Right renal cortex interstitium (tissue), 3 donors: ENCODE data around the gene ARHGAP24. TPM values are rescaled to one million over a fixed set of nuclear protein-coding genes. Genes with fewer than 3 reads are reported as not detected.
"Not testable (repeated sequence)": the region's sequence is repeated elsewhere in the genome, so short reads cannot be mapped to it uniquely, and the experiment has no call there.

Source experiments
- DNase-seq, 3 donors: peaks; one replicate each; pipeline ENCODE4 v3.0.0-alpha.2; 2013; ENCODE audit warnings: low read depth in 3 of 3, low spot score in 2 of 3
- polyA plus RNA-seq, 3 donors: library from polyadenylated mRNA; unstranded; fragments of 120-200 nt; gene quantifications; one replicate each; pipeline ENCODE4 v1.2.1, GENCODE V29; 2013; ENCODE audit not compliant: insufficient read length in 3 of 3

Gene ARHGAP24
- polyA plus RNA-seq, 3 donors = 130 to 142 (median 138) TPM

DNA sequence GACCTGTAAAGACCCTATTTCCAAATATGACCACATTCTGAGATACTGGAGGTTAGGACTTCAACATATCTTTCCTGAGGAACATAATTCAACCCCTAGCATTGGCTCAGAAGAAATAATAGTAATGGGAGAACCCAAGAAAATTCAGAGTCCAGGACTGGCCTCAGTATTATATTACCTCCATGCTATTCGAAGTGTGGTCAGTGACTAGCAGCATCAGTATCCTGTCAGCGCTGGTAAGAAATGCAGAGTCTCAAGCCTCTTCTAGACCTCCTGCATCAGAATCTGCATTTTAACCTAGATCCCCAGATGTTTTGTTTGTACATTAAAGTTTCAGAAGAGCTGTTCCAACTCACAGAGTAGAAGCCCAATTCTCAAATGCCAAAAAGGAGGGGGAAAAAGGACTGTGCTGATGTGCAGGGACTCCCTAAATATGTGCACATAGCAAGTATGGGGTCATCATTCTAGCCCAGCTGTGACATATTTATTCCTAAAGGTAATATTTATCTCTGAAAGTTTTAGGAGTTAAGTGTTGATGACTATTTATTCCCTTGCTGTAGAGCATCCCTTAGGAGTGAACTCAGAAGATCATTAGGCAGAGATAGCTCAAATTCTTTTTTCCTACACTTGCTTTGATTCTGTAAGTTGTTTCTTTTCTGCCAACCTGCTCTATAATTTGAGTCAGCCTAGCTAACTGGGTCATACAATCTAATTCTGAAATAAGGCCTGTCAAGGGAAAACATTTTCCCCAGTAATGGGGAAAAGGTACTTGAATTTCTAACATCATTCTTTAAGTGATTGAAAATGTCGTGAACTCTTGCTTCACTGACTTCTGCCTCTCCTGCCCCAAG is 361.9 kb downstream of the ARHGAP24 start:
- no peak for DNase-seq

DNA sequence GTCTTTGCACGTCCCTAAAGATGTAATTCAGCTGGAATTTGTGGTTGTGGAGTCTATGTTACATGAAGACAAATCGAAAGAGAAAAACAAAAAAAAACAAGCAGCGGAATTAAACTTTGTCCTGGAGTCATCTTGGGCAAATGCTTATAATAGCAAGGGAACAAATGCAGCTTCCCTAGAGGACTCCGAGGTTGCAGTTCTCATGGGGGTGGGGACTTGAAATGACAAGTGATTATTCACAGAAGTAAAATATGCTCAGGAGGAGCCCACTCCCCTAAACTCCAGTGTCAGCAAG is 362.4 kb downstream of the ARHGAP24 start:
- DNase-seq = no peak

DNA sequence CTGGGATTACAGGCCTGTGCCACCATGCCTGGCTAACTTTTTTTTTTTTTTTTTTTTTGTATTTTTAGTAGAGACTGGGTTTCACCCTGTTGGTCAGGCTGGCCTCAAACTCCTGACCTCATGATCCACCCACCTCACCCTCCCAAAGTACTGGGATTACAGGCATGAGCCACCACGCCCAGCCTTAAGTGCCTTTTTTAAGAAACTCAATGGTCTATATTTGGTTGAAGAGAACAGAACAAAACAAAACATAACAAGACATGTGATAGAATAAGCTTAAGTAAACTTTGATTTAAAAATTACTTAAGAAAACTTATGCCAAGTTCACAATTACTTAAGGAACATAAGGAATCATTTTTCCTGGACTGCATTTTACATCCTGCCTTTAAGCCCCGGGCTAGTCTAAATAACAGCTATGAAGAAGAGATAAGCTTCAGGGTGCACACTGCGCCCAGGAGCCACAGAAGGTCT is 365.1 kb downstream of the ARHGAP24 start:
- not testable (repeated sequence) for DNase-seq

DNA sequence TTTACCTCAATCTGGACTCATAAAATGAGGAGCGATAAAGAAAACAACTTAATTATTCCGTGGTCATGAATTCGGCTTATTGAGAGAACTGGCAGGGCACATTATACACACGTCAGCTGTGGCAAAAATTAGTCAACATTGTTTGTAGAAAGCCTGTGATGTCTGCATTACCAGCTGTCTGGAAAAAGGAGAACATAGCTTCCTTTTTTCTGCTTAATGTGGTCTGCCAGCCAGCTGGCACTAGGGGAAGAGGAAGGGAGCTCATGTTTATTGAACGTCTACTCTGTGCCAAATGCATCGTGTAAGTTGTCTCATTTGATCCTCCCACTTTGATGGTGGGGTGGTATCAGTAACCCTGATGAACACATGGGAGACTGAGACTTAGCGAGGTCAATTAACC is 367.6 kb downstream of the ARHGAP24 start:
- DNase-seq = no peak

DNA sequence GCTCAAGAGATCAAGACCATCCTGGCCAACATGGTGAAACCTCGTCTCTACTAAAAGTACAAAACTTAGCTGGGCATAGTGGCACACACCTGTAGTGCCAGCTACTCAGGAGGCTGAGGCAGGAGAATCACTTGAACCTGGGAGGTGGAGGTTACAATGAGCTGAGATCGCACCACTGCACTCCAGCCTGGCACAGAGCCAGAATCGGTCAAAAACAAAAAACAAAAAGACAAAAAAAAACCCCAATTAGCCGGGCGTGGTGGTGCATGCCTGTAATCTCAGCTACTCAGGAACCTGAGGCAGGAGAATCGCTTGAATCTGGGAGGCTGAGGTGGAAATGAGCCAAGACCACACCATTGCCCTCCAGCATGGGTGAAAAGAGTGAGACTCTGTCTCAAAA is 378.8 kb downstream of the ARHGAP24 start:
- DNase-seq = not testable (repeated sequence)

DNA sequence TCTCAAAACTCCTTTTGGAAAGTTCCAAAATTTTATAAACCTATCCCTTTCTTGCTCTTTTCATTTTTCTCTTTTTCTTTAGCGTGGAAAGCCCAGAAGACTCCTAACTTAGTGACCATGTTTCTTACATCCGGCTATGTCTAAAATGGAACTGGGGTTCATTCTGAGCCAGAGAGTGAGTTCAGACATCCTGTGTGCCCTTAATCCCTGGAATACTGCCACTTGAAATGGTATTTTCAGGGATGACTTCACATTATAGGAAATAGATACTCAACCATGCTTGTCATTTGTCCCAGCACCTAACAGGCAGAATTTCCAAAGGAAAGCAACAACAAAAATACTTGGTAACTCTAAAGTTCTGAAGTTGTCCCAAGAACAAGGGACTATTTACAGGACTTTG is 379.6 kb downstream of the ARHGAP24 start:
- no peak for DNase-seq

DNA sequence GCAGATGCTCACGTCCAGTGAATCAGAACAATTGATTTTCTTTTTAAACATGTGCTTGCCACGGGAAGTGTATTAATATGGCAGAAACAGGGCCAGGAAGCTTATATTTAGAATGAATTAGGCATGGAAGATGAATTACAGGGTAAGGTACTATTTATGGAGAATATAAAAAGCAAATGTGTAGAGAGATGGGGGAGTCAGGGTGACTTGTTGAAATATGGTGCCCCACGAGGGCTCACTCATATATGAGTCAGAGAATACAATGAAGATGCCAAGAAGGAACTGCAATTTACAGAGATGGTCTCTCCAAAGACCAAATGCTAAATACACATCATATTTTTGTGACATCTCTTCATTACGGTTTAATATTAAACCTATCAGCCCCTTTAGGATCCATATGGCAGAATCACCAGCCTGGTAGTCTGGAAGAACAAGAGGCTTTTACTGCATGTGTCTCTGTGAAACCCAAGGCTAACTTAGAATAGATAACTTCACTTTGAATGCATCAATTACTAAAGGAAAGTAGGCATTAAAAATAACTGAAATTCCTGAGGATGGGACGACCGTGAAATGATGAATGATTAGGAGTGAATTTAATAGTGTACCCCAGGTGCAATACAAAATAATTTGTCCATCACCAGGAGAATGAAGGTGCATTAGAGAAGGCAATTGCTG is 385.3 kb downstream of the ARHGAP24 start:
- no peak for DNase-seq

DNA sequence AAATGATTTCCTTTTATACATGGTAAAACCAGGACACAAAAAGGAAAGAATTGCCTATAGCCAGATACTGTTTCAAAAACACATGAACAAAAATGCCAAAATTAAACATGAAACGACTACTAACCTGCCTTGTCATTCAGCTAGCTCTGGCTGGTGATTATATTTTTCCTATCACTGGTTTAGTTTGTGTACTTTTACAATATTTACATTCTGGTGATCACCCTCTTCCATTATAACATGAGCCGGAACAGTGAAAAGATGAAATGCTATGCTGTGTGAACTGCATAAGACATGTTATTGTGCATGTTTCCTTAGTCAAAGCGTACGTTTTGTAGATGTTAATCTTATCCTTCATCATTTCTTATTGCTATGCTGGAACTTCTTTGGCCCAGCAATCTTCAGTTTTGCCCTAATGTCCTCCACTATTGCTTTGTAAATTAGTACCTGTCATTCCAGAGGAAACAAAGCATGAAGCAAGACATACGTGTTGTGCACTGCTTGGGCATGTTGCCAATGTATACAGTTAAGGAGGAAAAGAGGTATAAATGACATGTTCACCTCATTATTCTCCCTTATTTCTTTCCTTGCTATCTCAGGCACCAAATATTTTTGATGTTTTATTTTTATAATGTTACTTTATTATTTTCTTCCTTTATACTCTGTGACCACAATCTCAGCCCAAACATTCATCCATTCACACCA is 386.3 kb downstream of the ARHGAP24 start:
- peak in 2 of 3 donors; percentile 56 to 63 for DNase-seq

DNA sequence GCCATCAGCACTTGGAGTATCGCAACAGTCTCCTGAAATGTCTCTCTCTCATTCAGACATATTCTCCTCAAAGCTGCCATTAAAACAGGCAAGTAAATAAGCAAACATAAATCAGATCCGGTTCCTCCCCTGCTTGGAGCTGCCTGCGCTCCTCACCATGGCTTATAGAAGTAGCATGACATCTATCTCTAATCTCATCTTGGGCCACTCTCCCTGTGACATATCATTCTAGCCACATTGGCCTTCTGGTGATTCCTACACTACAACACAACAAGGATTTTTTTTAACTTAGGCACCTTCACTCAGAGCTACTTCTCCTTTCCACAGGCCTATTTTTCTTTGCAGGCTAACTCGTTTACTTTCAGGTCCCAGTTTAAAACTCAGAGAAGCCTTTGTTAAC is 387.9 kb downstream of the ARHGAP24 start:
- no peak for DNase-seq

DNA sequence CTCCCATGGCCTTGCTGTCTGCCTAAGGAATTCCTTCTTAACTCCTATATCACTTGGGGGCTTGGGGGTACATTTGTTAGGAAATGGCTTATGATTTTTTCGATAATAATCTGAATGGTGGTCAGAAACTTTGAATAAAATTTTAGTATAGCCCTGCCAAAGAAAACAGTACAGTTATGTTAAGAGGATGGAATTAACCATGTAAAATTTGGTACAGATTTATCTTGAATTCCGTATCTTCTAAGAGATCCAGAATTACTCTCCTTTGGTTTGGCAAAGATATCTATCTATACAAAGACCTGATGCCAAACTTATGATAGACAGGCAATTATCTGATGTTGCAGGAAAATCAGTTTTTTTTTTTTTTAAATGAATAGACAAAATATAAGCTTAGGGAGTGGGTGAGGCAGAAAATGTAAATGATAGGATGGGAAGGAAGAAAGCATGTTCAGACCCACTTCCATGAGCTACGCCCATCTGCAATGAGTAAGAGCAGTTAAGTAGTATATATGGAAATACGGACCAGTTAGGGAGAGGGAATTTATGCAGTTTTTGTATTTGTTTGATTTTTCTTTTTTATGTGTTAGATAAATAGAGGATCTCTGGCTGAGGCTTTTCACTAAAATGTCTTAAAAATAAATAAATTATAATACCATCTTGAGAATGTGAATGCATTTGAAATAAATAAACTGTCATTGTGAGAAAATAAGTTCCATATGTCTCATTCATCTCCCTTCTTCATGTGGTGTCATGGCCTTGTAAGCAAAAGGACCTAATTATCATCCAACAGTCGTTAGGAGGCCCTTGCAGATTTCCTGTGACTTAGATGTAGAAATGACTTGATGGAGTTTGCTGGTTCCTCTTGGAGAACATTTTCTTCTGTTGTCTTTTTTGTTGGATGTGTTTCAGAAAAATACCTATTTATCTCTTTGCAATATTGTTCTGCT is 389.6 kb downstream of the ARHGAP24 start:
- DNase-seq = no peak

DNA sequence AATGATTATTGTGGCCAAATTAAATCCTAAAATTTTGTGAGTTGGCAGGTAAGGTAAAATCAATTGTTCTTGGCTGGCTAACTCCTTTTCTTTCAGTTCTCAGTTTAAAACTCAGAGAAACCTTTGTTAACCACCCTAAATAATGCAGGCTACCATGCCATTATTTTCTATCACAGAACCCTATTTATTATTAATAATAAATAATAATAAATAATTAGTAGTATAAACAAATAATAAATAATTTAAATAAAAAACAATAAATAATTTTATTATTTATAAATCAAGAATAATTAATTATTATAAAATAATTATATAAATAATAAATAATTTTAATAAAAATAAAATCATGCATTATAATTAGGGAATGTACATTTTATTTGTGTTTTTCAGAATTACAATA is 390.3 kb downstream of the ARHGAP24 start:
- no peak for DNase-seq

DNA sequence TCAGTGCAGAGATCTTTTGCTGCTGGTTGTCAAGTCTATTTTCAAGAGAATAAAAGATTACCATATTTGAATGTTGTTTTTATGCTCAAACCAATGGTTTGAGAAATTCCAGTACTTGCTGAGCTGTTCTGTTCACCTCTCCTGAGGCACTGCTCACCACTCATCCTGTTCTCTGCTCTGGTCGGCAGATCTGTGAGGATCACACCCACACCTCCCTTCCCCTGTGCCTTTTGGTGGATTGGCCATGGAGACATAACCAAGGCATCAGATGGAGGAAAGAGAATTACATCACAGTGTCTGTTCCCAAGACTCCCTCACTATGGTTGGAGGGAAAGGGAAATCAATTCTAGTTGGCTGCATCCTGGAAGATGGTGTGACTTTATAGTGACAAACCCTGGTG is 391.6 kb downstream of the ARHGAP24 start:
- no peak for DNase-seq

DNA sequence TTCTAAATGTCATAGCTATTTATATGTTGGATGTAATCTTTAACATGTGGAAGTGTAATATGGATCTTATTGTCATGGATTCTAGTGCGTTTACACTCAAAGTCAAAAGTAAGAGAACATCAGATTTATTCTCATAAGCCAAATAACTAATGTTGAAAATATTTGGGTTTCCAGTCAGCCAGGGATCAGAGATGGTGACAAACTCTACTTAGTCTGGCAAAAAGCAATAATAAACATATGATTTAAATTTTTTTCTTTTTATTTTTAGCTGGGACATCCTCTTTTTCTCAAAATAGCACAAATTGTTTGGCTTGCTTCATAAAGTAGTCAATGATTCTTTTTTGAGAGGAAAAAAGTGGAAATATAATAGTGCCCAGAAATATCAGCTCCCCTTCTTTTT is 392.3 kb downstream of the ARHGAP24 start:
- DNase-seq = no peak

DNA sequence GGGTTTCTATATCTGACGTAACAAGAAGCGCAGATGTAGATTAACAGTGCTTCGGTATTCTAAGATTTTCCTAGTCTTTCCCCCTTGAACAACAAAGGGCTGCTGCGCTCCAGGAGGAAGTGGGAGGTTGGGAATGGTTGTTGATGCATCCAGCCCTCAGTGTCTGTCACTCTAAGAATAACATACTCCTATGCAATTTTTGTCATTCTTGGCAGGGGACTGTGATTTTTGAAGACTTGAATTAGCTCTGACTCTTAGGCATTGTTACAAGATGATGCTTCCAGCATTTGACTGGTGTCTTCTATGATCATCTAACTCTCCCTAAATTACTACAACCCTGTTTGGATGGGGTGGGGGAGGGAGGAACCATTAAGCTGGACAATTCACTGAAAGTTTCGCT is 394.2 kb downstream of the ARHGAP24 start:
- peak; percentile 43 to 55 (median 45) for DNase-seq

DNA sequence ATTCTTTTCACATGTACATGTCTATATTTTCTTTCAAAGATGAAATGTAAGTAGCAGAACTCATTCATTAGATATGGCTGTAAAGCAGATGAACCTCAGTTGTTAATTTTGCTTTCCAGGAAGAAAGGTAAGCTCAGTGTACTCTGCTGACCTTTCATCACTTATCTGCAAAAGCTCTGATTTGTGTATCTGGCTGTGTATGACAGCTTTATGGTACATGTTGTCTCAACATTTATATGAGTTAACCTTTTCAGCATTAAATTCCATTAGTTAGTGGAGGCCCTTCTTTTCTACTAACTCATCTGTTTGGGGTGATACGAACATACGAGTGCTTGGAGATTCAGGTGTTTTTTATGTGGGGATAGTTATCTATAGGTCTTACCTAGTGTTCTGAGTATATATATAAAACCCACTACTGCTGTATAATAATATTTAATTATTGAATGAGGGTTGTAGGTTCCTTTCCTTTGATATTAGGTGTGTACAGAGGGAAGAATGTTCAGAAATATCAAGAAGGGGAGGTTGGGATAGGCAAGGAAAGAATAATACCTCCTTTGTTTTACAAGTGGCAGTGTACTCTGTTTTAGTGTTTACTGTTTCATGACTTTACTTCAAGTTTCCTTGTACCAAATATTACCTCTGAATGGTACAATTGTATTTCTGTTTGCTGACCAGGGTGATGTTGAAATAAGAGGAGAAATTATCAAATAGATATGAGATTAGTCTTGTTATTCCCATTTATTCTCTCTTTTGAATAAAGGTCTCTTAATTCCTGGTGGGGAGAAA is 395.5 kb downstream of the ARHGAP24 start:
- no peak for DNase-seq

DNA sequence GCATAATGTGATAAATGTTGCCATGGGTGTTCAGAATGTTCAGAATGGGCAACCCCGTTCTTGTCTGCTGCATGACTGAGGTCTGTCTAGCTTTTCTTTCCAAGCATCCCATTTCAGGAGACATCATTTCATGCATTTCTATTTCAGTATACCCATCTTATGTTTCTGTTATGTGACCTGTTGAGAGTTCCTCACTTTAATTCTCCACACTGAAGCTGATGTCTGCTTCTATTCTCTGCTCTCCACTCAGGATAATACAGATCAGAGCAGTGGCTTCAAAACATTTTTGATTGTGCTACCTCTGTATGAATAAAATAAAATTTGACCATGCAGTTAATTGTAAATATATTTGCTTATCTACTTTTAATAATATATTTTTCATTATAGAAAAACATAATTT is 398.6 kb downstream of the ARHGAP24 start:
- DNase-seq = no peak

DNA sequence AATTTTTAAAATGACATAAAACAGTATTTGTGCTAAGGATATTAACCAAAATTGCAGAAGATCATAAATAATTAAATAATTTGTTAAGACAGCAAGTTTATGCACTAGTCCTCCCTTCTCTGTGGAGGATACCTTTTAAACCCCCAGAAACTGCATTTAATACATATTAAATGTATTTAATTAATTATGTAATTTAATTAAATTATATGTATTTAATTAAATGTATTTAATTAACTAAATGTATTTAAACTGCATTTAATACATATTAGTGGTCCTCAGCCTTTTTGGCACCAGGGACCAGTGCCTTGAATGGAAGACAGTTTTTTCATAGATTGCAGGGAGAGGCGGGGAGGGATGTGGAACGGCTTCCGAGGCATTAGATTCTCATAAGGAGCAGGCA is 404.6 kb downstream of the ARHGAP24 start:
- DNase-seq = no peak

DNA sequence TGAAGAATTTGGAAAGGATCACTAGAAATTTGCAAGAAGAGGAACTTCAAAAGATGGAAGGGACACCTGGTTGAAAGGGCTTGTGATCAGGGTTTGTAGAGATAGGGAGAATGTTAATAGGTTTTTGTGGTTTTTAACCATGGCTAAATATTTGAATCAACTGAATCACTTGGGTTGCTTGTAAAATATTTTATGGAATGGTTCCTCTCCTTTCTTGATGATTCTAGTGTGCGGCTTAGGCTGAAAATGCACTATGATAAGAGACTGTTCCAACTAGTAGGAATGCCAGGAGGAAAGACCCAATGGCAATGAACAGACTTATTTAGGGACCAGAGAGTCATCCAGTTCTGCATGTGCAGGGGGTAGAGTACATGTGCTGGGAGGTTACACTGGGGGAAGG is 408.2 kb downstream of the ARHGAP24 start:
- DNase-seq = no peak

DNA sequence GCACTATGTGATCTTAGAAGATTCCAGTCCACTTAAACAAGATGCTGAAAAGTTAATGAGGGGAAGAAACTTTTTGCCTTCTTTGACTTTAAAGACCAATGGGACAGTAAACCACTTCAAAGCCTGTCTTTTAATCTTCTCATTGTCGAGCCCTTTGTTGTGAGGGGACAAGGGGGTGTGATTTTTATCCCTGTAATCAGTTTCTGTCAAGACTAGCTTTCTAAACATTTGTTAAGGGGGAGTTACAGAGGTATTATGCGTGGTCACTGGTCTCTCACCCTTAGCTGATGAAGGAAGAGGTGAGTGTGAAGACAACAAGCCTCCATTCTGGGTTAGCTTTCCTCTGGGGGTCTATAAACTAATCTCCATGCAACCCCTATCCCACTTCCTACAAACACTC is 409.3 kb downstream of the ARHGAP24 start:
- no peak for DNase-seq

DNA sequence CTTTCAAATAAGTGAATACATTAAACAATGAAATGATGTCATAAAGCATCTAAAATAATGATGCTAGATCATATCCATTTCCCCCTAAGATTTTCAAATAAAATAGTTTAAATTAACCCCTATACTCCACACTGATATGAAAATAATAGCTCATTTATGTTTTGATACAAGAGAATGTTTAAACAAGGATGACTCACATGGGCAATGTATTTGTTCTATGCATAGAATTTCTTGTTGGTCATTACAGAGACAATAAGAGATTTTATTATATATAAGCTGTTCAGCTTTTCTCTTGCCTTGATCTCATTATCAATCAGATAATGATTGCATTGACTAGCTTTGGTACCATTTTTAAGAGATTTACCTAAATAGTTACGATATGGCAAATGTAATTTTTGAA is 411.7 kb downstream of the ARHGAP24 start:
- no peak for DNase-seq
